Measurements from ENCODE around the gene NIF3L1. TPM values are rescaled to one million over a fixed set of nuclear protein-coding genes. Genes with fewer than 3 reads are reported as not detected.

NIF3L1 gene
- total RNA-seq, 1 donor from 2014 or later, result 36.3 TPM

DNA sequence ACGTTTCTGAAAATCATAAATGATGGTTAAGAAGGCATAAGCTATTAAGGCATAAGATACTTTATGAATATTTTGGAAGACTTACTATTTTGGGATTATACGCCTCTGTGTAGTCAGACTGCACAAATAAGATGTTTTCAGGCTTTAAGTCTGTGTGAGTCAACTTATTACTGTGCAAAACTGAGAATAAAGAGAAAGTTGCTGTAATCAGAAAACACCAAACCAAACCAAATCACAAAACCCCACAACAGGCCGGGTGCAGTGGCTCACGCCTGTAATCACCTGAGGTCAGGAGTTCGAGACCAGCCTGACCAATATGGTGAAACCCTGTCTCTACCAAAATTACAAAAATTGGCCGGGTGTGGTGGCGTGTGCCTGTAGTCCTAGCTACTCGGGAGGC lies 32.4 kb upstream of the NIF3L1 start:
- H3K9me3 Mint-ChIP-seq, result no peaks in the 10 kb centered on the region
- H3K36me3 Mint-ChIP-seq, result peaks cover 56% of the 10 kb centered on the region
- DNase-seq (ENCODE audit: extremely low spot score, unreplicated experiment), result no peak
- TF ChIP-seq, protein P1, sequence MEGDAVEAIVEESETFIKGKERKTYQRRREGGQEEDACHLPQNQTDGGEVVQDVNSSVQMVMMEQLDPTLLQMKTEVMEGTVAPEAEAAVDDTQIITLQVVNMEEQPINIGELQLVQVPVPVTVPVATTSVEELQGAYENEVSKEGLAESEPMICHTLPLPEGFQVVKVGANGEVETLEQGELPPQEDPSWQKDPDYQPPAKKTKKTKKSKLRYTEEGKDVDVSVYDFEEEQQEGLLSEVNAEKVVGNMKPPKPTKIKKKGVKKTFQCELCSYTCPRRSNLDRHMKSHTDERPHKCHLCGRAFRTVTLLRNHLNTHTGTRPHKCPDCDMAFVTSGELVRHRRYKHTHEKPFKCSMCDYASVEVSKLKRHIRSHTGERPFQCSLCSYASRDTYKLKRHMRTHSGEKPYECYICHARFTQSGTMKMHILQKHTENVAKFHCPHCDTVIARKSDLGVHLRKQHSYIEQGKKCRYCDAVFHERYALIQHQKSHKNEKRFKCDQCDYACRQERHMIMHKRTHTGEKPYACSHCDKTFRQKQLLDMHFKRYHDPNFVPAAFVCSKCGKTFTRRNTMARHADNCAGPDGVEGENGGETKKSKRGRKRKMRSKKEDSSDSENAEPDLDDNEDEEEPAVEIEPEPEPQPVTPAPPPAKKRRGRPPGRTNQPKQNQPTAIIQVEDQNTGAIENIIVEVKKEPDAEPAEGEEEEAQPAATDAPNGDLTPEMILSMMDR (conservative IDR thresholded peaks at IDR 0.05), result no peak
- H3K27ac Mint-ChIP-seq, result no peak overlapping the region
- H3K4me3 Mint-ChIP-seq, result no peak overlapping the region
- H3K27me3 Mint-ChIP-seq, result no peaks in the 10 kb centered on the region
- peaks cover 13% of the 10 kb centered on the region for H3K4me1 Mint-ChIP-seq (ENCODE audit: unreplicated experiment)

DNA sequence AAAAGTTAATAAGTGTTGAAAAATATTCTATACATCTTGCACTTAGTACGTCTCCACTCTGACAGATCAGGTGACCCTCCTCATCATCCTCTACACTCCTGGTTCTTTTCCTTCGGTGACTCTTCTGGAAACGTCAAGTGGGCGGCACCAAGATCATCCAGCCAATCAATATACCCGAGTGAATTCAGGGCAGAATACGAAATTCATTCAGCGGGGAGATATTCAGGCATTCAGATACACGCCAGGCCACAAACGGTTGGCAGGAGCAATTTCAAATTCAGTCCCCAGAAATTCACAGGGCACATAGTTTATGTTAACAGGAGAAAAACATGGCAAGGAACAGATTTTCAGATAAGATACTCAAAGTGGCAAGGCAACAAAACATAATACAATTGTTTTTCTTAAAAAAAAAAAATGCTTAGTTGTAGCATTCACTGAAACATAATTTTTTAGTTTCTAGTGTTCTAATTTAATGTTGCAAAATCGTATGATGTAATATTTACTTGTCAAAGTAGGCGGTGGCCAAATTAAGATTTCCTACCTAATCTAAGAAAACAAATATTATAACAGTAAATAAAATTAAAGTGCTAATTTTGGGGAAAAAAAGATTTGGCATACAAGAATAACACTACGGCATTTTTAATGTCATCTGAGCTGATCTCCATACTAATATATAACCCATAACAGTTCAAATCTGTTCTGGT lies 28.9 kb upstream of the NIF3L1 start:
- Mint-ChIP-seq H3K27ac (peak overlapping the region; percentile 42), H3K9me3 (no peaks in the 10 kb centered on the region), H3K27me3 (no peaks in the 10 kb centered on the region), H3K4me3 (peak overlapping the region; percentile 76), H3K4me1 (ENCODE audit: unreplicated experiment) (peaks cover 21% of the 10 kb centered on the region), H3K36me3 (peaks cover 48% of the 10 kb centered on the region)
- no peak for DNase-seq (ENCODE audit: extremely low spot score, unreplicated experiment)
- TF ChIP-seq, protein P1 (conservative IDR thresholded peaks at IDR 0.05), result no peak

DNA sequence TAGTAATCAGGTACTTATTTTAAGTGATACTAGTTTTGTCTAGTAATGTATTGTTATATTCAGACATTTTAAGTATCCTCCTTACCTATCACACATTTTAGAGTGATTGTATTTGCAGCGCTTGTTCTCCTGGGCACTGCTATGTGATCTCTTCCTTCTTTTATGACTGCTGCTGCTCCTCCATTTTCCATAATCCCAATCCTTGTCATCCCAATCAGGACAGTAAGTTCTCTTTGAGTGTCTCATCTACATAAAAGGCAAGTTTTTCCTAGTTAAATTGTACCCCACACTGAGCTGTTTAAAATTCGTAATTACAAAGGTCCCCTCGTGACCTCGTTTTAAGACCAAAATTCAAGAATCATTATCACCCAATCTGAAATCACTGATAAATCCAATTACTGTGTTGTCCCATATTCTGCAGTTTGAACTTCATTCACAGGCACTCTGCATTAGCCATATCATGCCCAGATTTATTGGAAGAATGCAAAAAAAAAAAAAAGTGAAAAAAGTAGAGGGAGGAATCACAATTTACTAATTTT lies 27.5 kb upstream of the NIF3L1 start:
- H3K27me3 Mint-ChIP-seq, result no peaks in the 10 kb centered on the region
- H3K4me1 Mint-ChIP-seq (ENCODE audit: unreplicated experiment), result peaks cover 22% of the 10 kb centered on the region
- H3K4me3 Mint-ChIP-seq, result peak overlapping the region; percentile 93
- no peak for DNase-seq (ENCODE audit: extremely low spot score, unreplicated experiment)
- peak overlapping the region; percentile 100 for H3K27ac Mint-ChIP-seq
- H3K9me3 Mint-ChIP-seq, result no peaks in the 10 kb centered on the region
- TF ChIP-seq, protein P1 (conservative IDR thresholded peaks at IDR 0.05), result no peak
- peaks cover 43% of the 10 kb centered on the region for H3K36me3 Mint-ChIP-seq

DNA sequence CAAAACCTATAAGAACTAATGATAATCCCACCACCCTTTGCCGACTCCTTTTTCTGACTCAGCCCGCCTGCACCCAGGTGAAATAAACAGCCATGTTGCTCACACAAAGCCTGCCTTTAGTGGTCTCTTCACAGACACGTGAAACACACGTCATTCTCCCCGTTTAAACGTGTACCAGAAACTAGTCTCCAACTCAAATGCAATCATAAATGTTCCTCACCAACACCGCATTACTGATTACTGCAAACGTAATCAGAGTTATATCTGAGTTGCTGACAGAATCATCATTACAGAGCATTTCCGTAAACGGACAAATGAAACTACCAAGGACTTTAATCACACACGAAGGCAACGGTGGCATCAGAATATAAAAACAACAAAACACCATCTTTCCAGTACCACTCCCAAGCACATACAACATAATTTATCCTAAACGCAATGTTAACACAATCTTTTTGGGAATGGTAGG lies 26.6 kb upstream of the NIF3L1 start:
- H3K4me3 Mint-ChIP-seq, result peak overlapping the region; percentile 93

DNA sequence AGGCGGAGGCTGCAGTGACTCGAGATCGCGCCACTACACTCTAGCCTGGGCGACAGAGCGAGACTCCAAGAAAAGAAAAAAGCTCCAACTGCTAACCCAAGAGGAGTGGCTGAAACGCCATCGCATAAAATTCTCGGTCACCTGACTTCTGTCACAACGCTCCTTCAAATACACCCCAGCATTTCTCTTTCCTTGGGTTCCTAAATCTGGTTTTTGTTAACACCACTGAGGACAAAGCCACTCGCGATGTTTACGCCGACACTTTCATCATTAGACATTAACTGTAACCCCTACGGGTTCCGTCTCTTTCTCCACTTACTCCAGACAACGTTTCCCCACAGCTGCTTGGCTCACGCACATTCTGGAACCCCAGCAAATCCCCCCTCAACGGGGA lies 25.4 kb upstream of the NIF3L1 start:
- no peak for DNase-seq (ENCODE audit: extremely low spot score, unreplicated experiment)
- peak overlapping the region; percentile 100 for H3K27ac Mint-ChIP-seq
- peaks cover 26% of the 10 kb centered on the region for H3K36me3 Mint-ChIP-seq
- TF ChIP-seq, protein P1 (conservative IDR thresholded peaks at IDR 0.05), result no peak
- H3K27me3 Mint-ChIP-seq, result no peaks in the 10 kb centered on the region
- H3K9me3 Mint-ChIP-seq, result no peaks in the 10 kb centered on the region
- peak overlapping the region; percentile 93 for H3K4me3 Mint-ChIP-seq
- H3K4me1 Mint-ChIP-seq (ENCODE audit: unreplicated experiment), result peaks cover 29% of the 10 kb centered on the region

More for the DNA sequence above, 26.6 kb upstream of the NIF3L1 start:
- H3K27me3 Mint-ChIP-seq, result no peaks in the 10 kb centered on the region
- no peaks in the 10 kb centered on the region for H3K9me3 Mint-ChIP-seq
- H3K36me3 Mint-ChIP-seq, result peaks cover 38% of the 10 kb centered on the region
- peaks cover 29% of the 10 kb centered on the region for H3K4me1 Mint-ChIP-seq (ENCODE audit: unreplicated experiment)
- peak overlapping the region; percentile 100 for H3K27ac Mint-ChIP-seq
- TF ChIP-seq, protein P1 (conservative IDR thresholded peaks at IDR 0.05), result no peak
- DNase-seq (ENCODE audit: extremely low spot score, unreplicated experiment), result no peak
